Mucosa of stomach (tissue), 1 donor: Measurements from ENCODE around the gene PLPPR1.

Experiments
- H3K27me3 ChIP-seq: one replicate; pipeline ENCODE4 v1.7.0; 2013; ENCODE audit warnings: mild to moderate bottlenecking, low read length; ENCODE audit not compliant: control insufficient read depth, insufficient read depth
- H3K36me3 ChIP-seq: one replicate; pipeline ENCODE4 v1.7.0; 2013; ENCODE audit warnings: low read length; ENCODE audit not compliant: control insufficient read depth, insufficient read depth
- H3K4me1 ChIP-seq: one replicate; pipeline ENCODE4 v1.7.0; 2013; ENCODE audit warnings: mild to moderate bottlenecking, low read length; ENCODE audit not compliant: control insufficient read depth, insufficient read depth
- H3K4me3 ChIP-seq: one replicate; pipeline ENCODE4 v1.7.0; 2013; ENCODE audit warnings: low read length
- H3K9ac ChIP-seq: one replicate; pipeline ENCODE4 v1.7.0; 2013; ENCODE audit warnings: mild to moderate bottlenecking, low read length, moderate library complexity
- H3K9me3 ChIP-seq: one replicate; pipeline ENCODE4 v1.7.0; 2013; ENCODE audit warnings: mild to moderate bottlenecking, low read length, moderate library complexity; ENCODE audit not compliant: control insufficient read depth
- donor health status: Pancreatic carcinoma.

The PLPPR1 gene

DNA sequence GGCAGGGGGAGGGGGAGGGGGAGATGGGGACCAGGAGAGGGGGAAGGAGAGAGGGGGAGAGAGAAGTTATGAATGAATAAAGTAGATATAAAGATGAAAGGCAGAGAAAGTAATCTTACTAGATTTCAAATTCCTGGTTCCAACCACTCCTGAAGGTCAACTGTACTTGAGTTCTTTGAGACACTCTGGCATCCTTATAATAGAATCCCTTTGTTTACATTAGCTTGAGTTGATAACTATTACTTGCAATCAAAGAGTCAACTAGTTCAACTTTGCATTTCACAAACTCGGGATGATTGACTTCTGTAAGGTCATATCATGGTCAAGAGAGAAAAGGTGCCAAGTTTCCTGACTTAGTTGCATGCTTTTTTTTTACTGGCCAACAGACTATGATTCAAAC, 314.1 kb downstream of the PLPPR1 start:
- no peaks in the 10 kb centered on the region for H3K9me3 ChIP-seq
- H3K4me3 ChIP-seq: no peak overlapping the region
- H3K36me3 ChIP-seq: no peaks in the 10 kb centered on the region
- no peaks in the 10 kb centered on the region for H3K27me3 ChIP-seq
- H3K9ac ChIP-seq: no peak overlapping the region
- H3K4me1 ChIP-seq: peaks cover 4% of the 10 kb centered on the region

DNA sequence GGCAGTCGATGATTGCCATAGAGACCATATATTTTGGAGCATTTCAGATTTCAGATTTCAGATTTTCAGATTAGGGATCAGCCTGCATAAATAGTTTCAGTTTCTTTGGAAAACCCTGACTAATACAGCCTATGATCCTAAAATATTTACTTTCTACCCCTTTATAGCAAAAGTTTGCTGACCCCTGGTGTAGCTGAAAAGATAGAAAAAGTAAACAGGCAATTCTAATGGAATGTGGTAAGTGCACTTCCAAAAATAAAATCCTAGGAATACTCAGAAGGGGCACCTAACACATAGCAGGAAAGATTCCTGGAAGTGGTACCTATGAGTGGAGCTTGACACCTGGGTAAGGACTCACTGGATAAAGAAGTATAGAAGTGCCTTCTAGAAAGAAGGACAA, 321.8 kb downstream of the PLPPR1 start:
- Histone ChIP-seq H3K4me1 (peaks cover 23% of the 10 kb centered on the region), H3K27me3 (no peaks in the 10 kb centered on the region), H3K9ac (no peak overlapping the region), H3K4me3 (no peak overlapping the region), H3K9me3 (no peaks in the 10 kb centered on the region), H3K36me3 (no peaks in the 10 kb centered on the region)

DNA sequence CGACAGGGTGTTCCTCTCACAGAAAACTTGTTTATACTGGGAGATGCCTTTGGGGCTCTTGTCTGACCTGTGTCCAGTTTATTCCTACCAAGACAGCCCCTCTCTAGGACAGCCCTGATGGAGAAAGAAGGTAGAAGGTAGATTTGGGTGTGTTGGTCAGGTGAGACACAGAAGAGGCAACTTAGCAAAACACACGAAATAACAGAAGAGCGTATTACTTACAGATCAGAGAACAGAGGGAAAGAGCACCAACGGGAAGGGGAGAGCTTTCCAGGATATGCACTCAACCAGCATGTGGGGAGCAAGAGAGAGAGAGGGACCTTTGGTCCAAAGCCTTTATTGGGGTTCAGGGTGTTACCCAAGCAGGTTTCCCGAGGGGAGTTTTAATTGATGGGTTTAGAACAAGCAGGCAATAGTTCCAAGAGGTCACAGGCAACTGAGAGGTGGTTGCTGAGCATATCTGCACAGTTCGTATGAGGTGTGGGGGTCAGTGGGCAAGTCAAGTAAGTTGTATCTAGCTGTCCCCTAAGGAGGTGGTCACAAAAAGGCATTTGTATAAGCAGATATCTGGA, 324.5 kb downstream of the PLPPR1 start:
- peaks cover 28% of the 10 kb centered on the region for H3K4me1 ChIP-seq
- no peak overlapping the region for H3K4me3 ChIP-seq
- no peak overlapping the region for H3K9ac ChIP-seq
- H3K36me3 ChIP-seq: no peaks in the 10 kb centered on the region
- H3K27me3 ChIP-seq: no peaks in the 10 kb centered on the region
- H3K9me3 ChIP-seq: no peaks in the 10 kb centered on the region

DNA sequence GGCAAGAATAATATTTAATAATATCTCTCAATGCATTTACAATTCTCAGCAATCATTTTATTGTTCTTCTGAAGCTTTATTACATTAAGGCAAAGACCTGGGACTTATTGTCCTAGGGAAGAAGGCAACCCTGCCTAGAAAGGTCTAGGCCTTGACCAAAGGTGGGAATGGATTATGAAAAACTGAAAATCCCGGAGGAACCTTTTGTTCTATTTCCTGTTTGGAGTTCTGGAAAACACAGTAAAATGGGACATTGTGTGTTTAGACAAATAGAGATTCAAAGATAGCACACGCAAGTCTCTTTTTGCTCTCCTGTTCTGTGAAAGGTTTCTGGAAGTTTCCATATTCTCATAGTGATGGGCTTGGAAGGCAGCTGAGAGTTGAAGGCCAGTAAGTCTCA, 325.2 kb downstream of the PLPPR1 start:
- Histone ChIP-seq H3K4me1 (peaks cover 28% of the 10 kb centered on the region), H3K9ac (no peak overlapping the region)

DNA sequence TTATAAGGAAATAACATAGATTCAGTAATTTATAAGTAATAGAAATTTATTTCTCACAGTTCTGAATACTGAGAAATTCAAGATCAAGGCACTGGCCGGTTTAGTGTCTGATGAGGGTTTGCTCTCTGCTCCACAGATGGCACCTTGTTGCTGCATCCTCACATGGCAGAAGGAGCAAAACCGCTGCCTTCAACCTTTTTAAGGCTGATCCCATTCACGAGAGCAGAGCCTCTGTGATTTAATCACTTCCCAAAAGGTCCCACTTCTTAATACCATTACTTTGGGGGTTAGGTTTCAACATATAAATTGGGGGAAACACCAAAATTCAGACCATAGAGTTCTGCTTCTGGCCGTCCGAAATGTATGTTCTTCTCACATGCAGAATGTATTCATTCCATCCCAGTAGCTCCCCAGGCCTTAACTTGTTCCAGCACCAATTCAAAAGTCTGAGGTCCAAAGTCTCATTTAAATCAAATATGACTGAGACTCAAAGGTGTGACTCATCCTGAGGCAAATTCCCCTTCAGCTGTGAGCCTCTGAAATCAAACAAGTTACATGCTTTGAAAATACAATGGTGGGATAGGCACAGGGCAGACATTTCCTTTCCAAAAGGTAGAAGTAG, 325.7 kb downstream of the PLPPR1 start:
- no peaks in the 10 kb centered on the region for H3K9me3 ChIP-seq
- H3K4me1 ChIP-seq: peaks cover 28% of the 10 kb centered on the region
- H3K36me3 ChIP-seq: no peaks in the 10 kb centered on the region
- H3K27me3 ChIP-seq: no peaks in the 10 kb centered on the region
- H3K4me3 ChIP-seq: no peak overlapping the region
- H3K9ac ChIP-seq: no peak overlapping the region

More for the DNA sequence above, 325.2 kb downstream of the PLPPR1 start:
- Histone ChIP-seq H3K36me3 (no peaks in the 10 kb centered on the region), H3K9me3 (no peaks in the 10 kb centered on the region), H3K4me3 (no peak overlapping the region), H3K27me3 (no peaks in the 10 kb centered on the region)

DNA sequence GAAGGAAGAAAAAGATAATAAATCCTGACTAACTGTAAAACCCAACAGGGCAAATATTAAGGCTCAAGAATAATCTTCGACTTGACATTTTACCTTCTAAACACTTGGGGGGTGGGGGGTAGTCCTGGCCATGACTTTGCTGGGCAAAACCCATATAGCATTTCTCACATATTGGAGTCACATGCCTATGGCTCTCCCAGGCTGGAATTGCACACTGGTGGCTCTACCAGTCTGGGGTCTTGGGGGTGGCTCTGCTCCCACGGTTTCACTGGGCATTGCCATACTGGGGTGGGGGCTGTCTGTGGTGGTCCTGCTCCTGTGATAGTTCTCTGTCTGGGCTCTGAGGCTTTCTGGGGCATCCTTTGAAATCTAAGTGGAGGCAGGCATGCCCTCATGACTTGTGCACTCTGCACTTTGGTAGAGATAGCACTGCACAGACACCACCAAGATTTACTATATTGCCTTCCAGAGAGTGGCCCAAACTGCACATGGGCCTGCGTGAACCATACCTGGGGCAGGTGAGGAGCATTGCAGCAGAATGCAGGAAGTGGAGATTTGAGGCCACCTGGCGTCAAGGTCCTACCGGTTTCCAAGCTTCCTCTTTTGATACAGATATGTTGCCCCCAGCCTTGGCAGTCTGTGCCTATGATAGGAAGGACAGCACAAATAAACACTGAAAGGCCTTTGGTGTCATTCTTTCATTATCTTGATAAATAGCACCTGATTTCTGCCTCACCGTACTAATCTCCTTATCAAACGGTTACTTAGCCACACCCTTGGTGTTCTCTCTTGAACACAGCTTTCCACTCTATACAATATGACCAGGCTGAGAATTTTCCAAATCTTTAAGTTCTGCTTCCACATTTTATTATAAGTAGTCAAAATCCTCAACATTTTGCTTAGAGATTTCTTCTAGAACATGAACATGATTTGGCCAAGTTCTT, 326.5 kb downstream of the PLPPR1 start:
- H3K9me3 ChIP-seq: no peaks in the 10 kb centered on the region
- no peaks in the 10 kb centered on the region for H3K36me3 ChIP-seq
- H3K4me1 ChIP-seq: peaks cover 28% of the 10 kb centered on the region
- no peak overlapping the region for H3K4me3 ChIP-seq
- no peak overlapping the region for H3K9ac ChIP-seq
- H3K27me3 ChIP-seq: no peaks in the 10 kb centered on the region

DNA sequence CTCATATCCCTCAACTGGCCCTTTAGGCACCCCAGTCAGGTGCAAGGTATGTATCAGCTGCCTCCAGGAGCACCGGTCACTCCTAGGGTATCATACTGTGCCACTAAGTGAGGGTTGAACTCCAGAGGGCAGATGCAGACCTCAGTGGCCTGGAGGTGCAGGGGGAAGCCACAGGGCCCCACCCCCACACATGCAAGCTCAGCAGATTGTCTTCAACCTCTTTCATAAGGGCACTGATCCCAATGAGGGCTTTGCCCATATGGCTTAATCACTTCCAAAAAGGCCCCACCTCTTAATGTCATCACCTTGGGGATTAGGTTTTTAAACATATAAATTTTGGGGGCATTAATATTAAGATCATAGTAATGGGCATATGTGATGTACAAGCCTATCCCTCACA, 328.1 kb downstream of the PLPPR1 start:
- no peak overlapping the region for H3K9ac ChIP-seq
- H3K4me1 ChIP-seq: peaks cover 28% of the 10 kb centered on the region
- H3K4me3 ChIP-seq: no peak overlapping the region
- no peaks in the 10 kb centered on the region for H3K9me3 ChIP-seq
- H3K36me3 ChIP-seq: no peaks in the 10 kb centered on the region
- H3K27me3 ChIP-seq: no peaks in the 10 kb centered on the region

DNA sequence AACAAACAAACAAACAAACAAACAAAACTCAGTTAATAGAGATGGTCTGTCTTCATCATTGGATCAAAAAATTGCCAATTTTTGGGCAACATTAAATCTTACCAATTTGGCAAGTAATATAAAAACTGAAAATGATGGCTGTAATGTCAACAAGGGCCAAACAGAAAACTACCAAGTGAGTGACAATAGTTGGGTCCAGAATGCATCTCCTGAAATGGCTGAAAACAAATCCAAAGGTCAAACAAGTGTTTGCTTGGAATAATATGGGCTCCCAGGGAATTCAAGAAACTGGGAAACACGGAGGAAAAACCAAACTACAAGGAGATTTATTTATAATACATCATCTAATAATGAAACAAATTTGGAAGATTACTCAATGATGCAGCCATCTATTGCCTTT, 331.2 kb downstream of the PLPPR1 start:
- H3K36me3 ChIP-seq: no peaks in the 10 kb centered on the region
- no peaks in the 10 kb centered on the region for H3K27me3 ChIP-seq
- H3K4me1 ChIP-seq: peaks cover 11% of the 10 kb centered on the region
- H3K4me3 ChIP-seq: no peak overlapping the region
- no peak overlapping the region for H3K9ac ChIP-seq
- H3K9me3 ChIP-seq: no peaks in the 10 kb centered on the region

DNA sequence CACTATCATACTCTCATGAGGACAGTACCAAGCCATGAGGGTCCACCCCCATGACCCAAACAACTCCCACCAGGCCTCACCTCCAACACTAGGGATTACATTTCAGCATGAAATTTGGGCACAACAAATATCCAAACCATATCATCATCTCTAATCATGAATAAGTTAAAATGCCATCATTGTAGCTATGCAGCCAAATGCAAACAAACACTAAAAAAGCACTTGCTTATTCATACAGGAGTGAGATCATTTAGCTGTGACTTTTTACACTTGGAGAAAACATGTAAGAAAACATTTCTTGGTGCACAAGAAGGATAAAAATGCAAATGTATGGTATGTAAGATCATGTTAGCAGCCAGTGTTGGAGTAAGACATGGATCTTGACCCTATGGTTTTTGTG, 332.1 kb downstream of the PLPPR1 start:
- H3K27me3 ChIP-seq: no peaks in the 10 kb centered on the region
- H3K4me1 ChIP-seq: peaks cover 3% of the 10 kb centered on the region
- no peaks in the 10 kb centered on the region for H3K36me3 ChIP-seq
- H3K9ac ChIP-seq: no peak overlapping the region
- H3K9me3 ChIP-seq: no peaks in the 10 kb centered on the region
- no peak overlapping the region for H3K4me3 ChIP-seq

DNA sequence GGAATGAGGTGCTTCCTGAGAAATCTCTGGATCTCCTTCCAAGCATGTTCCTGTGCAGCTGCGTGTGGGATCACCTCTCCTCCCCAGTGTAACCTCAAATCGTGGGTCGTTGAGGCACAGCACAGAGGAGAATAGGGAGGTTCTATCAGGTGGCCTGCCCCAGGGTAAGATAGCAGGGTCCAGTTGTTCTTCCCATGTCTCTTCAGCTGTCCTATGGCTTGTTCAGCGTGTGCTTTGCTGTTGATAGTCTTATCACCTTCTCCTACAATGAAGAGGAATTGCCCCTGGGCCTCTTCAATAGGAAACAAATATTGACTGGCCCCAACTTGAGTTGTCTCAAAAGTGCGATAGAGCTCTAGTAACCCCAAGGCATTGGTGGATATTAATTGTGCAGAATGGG, 333.9 kb downstream of the PLPPR1 start:
- no peaks in the 10 kb centered on the region for H3K4me1 ChIP-seq
- H3K27me3 ChIP-seq: no peaks in the 10 kb centered on the region
- H3K9me3 ChIP-seq: no peaks in the 10 kb centered on the region
- H3K9ac ChIP-seq: no peak overlapping the region
- no peaks in the 10 kb centered on the region for H3K36me3 ChIP-seq
- H3K4me3 ChIP-seq: no peak overlapping the region

DNA sequence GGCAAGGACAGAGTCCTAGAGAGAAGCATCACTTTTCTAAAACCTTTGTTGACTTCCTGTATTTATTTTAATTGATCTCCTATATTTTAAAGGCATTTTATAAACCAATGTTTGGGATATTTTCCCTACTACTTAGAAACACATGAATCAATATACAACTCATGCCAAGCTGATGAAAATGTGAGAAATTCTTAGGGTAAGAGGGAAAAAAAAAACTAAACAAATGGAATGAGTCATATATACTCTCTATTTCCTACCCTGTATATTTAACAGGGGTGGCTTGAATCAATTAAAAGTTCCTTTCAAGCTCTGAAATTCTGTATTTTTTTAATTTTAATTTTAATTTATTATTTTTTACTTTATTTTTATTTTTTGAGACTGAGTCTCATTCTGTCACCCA, 336.7 kb downstream of the PLPPR1 start:
- H3K9ac ChIP-seq: no peak overlapping the region
- no peaks in the 10 kb centered on the region for H3K9me3 ChIP-seq
- H3K4me1 ChIP-seq: no peaks in the 10 kb centered on the region
- no peaks in the 10 kb centered on the region for H3K27me3 ChIP-seq
- H3K36me3 ChIP-seq: no peaks in the 10 kb centered on the region
- no peak overlapping the region for H3K4me3 ChIP-seq

DNA sequence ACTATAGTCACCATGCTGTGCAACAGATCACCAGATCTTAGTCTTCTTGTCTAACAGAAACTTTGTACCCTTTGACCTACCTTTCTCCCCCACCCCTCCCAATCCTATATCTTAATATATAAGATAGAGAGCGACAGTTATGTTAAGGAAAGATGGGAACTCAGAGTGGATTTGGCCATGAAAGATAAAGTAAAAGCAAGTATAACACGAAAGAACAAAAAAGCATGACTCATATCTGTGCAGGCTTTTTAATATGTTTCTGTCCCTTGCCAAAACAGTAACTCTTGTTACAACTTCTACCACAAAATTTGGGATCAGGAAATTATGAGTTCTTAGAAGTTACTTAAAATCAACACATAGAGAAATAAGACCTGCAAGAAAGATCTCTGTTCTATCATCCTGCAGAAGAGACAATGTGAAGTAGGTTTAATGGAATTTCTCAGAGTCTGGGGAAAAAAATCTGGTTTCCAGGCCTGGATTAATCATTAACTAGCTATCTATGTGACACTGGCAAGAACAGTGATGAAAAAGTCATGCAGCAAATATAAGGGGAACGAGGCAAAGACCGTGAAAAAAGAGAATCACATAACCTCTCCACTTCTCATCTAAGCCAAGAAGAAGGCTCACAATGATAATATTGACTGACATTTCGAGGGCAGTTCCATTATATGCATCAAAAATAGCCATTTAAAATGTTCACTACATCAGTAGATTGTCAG, 337.7 kb downstream of the PLPPR1 start:
- no peak overlapping the region for H3K4me3 ChIP-seq
- H3K36me3 ChIP-seq: no peaks in the 10 kb centered on the region
- no peaks in the 10 kb centered on the region for H3K9me3 ChIP-seq
- H3K4me1 ChIP-seq: no peaks in the 10 kb centered on the region
- no peaks in the 10 kb centered on the region for H3K27me3 ChIP-seq
- H3K9ac ChIP-seq: no peak overlapping the region
